ENCODE measurements around the gene DCPS.

- no peak for TF ChIP-seq ZBTB33 (IDR thresholded peaks at IDR 0.05; ENCODE audit: extremely low read depth, insufficient replicate concordance, low read length)
- no peak for TF ChIP-seq CTCF (IDR thresholded peaks at IDR 0.05 in 2 of 3, conservative IDR thresholded peaks at IDR 0.05 in 1 of 3; ENCODE audit: borderline replicate concordance in 1 of 3, insufficient read depth in 1 of 3, low read depth in 2 of 3, low read length in 2 of 3)
- no peak for TF ChIP-seq EZH2phosphoT487 (IDR thresholded peaks at IDR 0.05; ENCODE audit: borderline replicate concordance)
- TF ChIP-seq YY1 (IDR thresholded peaks at IDR 0.05; ENCODE audit: extremely low read depth, insufficient replicate concordance, low read depth, low read length), result no peak
- no peak for TF ChIP-seq ZFX (IDR thresholded peaks at IDR 0.05)
- no peak for TF ChIP-seq ATF3 (IDR thresholded peaks at IDR 0.05)
- TF ChIP-seq SIN3A (IDR thresholded peaks at IDR 0.05; ENCODE audit: low read depth), result no peak
- TF ChIP-seq REST (IDR thresholded peaks at IDR 0.05; ENCODE audit: low read depth), result no peak
- TF ChIP-seq JUND (IDR thresholded peaks at IDR 0.05), result no peak
- no peak for TF ChIP-seq RAD21 (IDR thresholded peaks at IDR 0.05; ENCODE audit: low read depth)
These were observed 4.4 kb downstream of the DCPS start for GRCh38 chr11:126308271-126308671.
